Dedifferentiated amniotic fluid mesenchymal stem cell (primary cell): ENCODE measurements around the gene RPRD1A.
"Not testable (repeated sequence)": the region's sequence is repeated elsewhere in the genome, so short reads cannot be mapped to it uniquely, and the experiment has no call there.

Experiments used
- DNase-seq: peaks from one replicate; pipeline ENCODE4 v3.0.0-alpha.2; 2016; ENCODE audit errors: extremely low spot score

Gene RPRD1A

DNA sequence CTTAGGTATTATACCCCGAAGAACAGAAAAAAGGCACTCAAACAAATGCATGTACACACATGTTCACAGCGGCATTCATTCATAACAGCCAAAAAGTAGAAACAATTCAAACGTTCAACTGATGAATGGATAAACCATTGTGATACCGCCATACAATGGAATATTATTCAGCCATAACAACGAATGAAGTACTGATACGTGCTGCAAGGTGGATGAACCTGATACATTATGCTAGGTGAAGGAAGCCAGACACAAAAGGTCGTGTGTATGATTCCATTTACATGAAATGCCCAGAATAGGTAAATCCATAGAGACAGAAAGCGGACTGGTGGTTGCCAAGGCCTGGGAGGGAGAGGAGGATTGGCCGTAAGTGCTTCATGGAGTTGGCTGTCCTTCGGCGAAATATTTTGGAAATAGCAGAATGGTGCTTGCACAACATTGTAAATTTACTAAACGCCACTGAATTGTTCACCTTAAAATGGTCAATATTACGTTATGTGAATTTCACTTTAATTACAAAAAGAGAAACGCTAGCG, 95.6 kb downstream of the RPRD1A start:
- no peak for DNase-seq

DNA sequence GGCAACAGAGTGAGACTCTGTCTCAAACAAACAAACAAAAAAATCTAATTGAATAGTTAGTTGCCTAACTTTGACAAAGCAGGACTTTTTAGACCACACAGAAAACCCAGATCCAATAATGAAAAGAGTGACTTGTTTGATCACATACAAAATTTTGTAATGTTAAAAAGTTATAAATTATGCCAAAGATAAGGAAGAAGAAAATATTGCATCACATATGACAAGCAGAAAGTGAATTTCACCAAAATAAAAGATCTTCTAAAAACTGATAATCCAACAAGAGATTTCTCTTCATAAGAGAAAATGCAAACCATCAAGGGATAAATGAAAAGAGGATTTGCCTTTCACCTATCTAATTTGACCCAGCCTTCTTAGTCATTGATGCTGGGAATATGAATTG, 97.7 kb downstream of the RPRD1A start:
- DNase-seq, result no peak

DNA sequence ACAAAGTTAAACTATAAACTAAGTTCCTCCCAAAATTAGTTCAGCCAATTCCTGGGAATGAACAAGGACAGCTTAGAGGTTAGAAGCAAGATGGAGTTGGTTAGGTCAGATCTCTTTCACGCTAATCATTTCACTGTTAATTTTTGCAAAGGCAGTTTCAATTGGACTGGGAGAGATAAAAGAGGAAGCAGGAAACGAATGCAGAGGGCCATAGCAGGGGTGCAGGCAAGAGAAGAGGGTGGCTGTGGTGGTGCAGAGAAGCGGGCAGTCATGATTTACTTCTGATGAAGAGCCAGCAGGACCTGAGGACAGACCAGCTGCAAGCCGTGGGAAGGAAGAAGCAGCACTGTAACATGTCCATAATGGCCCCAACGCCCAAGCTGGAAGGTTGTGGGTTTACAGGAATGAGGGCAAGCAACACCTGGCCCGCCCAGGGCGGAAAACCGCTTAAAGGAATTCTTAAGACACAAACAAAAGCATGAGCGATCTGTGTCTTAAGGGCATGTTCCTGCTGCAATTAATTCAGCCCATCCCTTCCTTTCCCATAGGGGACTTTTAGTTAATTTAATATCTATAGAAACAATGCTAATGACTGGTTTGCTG, 99.0 kb downstream of the RPRD1A start:
- no peak for DNase-seq

DNA sequence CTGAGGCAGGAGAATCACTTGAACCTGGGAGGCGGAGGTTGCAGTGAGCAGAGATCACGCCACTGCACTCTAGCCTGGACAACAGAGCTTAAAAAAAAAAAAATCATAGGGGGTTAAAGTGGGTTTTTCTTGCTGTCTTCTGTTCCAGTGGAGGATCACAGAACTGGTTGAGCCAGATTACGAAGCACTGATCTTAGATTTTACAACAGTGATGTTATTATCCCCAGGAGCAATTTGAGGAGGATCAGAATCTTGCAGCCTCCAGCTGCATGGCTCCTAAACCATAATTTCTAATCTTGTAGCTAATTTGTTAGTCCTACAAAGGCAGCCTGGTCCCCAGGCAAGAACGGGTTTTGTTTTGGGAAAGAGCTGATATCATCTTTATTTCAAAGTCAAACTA, 99.5 kb downstream of the RPRD1A start:
- DNase-seq, result not testable (repeated sequence)

DNA sequence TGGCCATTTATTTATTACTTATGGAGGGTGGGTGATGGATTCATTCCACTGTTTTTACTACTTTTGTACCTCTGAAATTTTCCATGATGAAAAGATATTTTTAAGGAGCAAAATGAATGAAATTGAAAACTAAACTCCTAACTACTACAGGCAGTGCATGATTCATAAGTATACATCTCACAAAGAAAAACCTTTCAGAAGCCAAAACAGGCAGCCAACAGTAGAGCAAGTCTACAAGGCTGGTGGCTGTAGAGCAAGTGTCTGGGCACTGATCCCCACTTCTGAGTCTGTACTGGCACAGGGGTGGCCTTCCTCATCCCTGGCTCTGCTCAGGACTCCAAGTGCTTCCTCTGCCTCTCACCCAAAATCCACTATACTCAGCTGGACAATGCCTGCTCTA, 103.0 kb downstream of the RPRD1A start:
- DNase-seq, result no peak

DNA sequence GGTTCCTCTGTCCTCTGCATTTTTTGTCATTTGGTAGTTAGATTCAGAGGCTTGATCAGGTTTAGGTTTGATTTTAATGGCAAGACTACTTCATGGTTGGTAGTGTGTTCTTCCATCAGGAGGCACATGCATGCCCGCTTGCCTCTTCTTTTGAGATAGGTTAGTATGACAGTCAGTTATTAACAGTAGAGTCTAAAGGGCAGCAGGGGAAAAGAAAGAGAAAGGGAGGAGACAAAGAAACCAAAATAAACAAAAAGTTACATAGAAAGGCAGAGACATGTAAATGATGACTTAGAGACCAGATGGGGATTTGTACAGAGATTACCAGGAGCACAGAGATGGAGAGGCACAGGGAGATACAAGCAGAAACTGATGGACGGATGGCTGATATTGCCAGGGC, 105.0 kb downstream of the RPRD1A start:
- DNase-seq, result no peak

DNA sequence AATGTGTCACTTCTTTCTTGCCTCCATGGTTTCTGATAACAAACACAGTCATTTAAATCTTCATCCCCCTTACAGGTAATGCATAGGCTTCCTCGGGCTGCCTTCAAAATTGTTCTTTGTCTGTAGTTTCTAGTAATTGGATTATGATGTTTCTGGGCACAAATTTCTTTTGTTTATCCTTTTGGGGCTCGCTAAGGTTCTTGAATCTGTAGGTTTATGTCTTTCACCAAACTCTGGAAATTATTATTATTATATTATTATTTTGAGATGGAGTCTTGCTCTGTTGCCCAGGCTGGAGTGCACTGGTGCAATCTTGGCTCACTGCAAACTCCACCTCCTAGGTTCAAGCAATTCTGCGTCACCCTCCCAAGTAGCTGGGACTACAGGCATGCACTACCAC, 111.1 kb downstream of the RPRD1A start:
- no peak for DNase-seq

DNA sequence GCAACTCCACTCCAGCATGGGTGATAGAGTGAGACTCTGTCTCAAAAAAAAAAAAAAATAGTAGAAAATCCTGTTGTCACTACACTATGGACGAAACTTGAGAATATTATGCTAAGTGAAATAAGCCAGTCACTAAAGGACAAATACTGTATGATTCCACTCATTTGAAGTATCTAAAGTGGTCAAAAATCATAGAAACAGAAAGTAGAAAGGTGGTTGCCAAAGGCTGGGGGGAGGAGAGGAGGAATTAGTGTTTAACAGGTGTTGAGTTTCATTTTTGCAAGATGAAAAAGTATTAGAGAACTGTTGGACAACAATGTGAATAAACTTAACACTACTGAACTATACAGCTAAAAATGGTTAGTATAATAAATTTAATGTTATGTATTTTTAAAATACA, 113.7 kb downstream of the RPRD1A start:
- no peak for DNase-seq

DNA sequence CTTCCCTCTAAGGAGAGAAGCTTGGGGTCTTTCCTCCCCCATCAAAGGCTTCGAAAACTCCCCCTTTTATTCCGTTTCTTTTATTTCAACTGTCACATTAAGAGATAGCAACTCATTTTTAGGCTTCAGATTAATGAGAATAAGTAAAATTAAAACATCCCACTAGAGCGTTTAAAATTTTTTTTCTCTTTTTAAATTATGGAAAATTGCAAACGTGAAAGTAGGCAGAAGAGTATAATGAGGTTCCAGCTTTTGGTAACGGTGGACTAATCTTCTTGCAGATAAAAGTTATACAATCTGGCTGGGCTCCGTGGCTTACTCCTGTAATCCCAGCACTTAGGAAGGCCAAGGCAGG, 116.8 kb downstream of the RPRD1A start:
- DNase-seq, result no peak

DNA sequence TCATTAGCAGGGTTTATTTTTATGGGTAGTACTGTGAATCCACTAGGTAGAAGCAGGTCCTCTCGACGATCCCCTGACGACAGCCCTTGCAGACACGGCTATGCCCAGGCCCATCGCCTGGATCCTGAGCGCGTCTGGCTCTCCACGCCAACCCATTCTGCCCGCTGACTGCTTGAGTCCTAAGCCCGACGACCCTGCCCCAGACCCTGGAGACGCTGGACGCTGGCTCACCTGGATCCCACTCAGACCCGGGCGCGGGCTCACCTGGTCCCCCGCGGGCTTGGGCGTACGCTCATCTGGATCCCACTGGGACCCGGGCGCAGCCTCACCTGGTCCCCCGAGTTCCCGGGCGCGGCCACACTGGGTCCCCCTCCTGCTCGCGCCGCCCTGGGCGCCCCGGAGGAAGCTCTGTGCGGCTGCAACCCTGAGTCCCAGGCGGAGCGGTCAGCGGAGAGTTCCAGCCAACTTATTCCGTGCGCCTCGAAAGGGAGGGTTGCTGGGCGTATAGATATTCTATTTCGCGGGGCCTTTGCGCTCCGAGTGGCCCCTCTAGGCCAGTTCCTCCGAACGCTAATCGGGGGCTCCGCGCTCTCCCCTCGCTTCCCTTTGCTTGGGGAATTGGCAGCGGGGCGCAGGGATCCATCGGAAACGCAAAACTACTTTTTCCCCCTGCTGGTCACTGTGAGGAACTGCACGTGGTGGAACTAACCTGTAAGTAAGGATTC, 117.3 kb downstream of the RPRD1A start:
- peak; percentile 71 for DNase-seq

DNA sequence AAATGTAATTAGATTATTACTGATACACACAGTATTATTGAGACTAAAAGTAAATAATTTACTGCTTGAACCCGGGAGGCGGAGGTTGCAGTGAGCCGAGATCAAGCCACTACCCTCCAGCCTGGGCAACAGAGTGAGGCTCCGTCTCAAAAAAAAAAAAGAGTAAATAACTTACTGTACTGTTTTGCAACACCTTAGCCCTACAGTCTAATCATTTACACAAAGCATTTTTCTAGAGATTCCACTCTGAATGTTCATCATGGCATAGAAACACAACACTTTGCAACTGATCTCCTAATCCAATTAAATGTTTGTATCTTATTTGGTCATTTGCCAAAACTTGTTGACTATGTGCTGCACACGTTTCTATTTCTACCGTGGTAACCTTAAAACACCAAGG, 118.3 kb downstream of the RPRD1A start:
- no peak for DNase-seq

DNA sequence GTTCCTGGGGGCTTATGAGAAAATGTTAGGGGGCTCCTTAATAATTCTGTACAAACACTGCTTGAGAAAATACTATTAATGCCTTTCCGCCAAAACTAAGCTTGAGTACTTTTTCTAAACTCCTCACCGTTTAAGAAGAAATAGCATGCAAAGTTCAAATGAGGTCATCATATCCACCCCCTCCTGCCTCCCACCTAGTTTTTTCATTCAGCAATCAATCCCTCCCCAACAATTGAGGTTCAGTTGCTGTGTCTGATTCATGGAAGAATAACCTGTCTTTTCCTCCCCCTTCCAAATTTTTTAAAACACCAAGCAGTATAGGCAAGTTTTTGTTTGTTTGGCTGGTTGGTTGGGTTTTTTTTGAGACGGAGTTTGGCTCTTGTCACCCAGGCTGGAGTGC, 119.3 kb downstream of the RPRD1A start:
- DNase-seq, result no peak

DNA sequence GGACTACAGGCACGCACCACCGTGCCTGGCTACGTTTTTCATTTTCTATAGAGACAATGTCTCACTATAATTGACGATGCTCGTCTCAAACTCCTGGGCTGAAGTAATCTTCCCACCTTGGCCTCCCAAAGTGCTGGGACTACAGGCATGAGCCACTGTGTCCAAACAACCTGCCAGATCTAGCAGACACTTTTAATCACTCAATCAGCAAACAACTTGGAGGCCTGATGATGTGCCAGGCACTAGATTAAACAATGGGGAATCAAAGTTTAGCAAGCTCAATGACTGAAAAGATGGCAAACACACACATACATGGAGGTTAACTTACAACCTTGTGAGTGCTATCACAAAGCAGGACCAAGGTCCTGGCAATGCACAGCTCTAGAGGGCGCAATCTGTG, 124.7 kb downstream of the RPRD1A start:
- DNase-seq, result no peak

DNA sequence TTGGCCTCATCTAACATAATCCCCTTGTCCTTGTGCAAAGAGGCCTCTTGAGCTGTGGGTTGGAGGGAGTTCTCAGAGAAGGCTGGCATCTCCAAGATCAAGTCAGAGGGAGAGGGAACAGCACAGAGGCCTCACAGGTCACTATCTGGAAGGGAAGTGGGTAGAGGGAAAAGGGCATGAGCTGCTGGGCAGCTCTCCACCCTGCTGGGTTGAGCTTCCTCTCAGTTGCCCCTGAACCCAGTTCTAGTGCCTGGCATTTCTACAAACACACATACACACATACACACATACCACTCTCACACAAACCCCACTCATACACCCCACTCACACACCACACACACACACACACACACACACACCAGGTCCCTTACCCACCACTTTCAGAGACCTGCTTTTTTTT, 125.2 kb downstream of the RPRD1A start:
- no peak for DNase-seq

DNA sequence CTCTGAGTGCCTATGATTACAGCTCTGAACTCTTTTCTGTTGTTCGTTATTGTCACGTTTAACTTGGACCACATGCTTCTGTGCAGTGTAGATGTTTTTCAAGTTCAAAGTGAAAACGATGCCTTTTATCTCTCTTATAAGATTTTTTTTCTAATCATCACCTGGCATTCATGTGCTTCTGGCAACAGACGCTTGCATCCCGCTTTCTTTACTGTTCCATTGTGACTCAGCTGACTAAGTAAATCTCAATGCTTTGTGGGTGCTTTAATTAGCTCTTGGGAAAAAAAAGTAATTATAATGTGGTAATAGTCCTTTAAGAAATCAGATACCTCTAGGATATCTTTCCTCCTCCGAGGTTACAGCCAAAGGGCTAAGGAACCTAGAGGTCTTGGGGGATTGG, 126.1 kb downstream of the RPRD1A start:
- no peak for DNase-seq
